ENCODE results near the gene TSHZ3.

The TSHZ3 gene

GRCh38 chr19:31285744-31286143 is 63.5 kb downstream of the TSHZ3 start:
- DNase-seq (ENCODE audit: low read depth, low spot score): no peak

GRCh38 chr19:31284621-31285020 is 64.6 kb downstream of the TSHZ3 start:
- DNase-seq (ENCODE audit: low read depth, low spot score): no peak

- DNase-seq (ENCODE audit: low read depth, low spot score): no peak
These were observed 65.5 kb downstream of the TSHZ3 start for GRCh38 chr19:31283701-31284100.

GRCh38 chr19:31282346-31282745 is 66.9 kb downstream of the TSHZ3 start:
- DNase-seq (ENCODE audit: low read depth, low spot score): no peak

GRCh38 chr19:31280287-31281006 is 68.8 kb downstream of the TSHZ3 start:
- no peak for DNase-seq (ENCODE audit: low read depth, low spot score)

- no peak for DNase-seq (ENCODE audit: low read depth, low spot score)
These were observed 69.8 kb downstream of the TSHZ3 start for GRCh38 chr19:31279436-31279765.

- no peak for DNase-seq (ENCODE audit: low read depth, low spot score)
These were observed 70.4 kb downstream of the TSHZ3 start for GRCh38 chr19:31278555-31279435.

GRCh38 chr19:31277516-31277915 is 71.7 kb downstream of the TSHZ3 start:
- no peak for DNase-seq (ENCODE audit: low read depth, low spot score)

GRCh38 chr19:31276831-31277230 is 72.4 kb downstream of the TSHZ3 start:
- no peak for DNase-seq (ENCODE audit: low read depth, low spot score)

GRCh38 chr19:31275068-31275334 is 74.2 kb downstream of the TSHZ3 start:
- DNase-seq (ENCODE audit: low read depth, low spot score): no peak

- no peak for DNase-seq (ENCODE audit: low read depth, low spot score)
These were observed 74.8 kb downstream of the TSHZ3 start for GRCh38 chr19:31274251-31275067.

GRCh38 chr19:31272583-31273106 is 76.6 kb downstream of the TSHZ3 start:
- no peak for DNase-seq (ENCODE audit: low read depth, low spot score)

- no peak for DNase-seq (ENCODE audit: low read depth, low spot score)
These were observed 77.8 kb downstream of the TSHZ3 start for GRCh38 chr19:31271306-31271911.

GRCh38 chr19:31270897-31271296 is 78.3 kb downstream of the TSHZ3 start:
- no peak for DNase-seq (ENCODE audit: low read depth, low spot score)

- DNase-seq (ENCODE audit: low read depth, low spot score): no peak
These were observed 79.7 kb downstream of the TSHZ3 start for GRCh38 chr19:31269425-31270127.

GRCh38 chr19:31268751-31269383 is 80.4 kb downstream of the TSHZ3 start:
- no peak for DNase-seq (ENCODE audit: low read depth, low spot score)

GRCh38 chr19:31266731-31267130 is 82.5 kb downstream of the TSHZ3 start:
- no peak for DNase-seq (ENCODE audit: low read depth, low spot score)

- DNase-seq (ENCODE audit: low read depth, low spot score): no peak
These were observed 83.0 kb downstream of the TSHZ3 start for GRCh38 chr19:31266196-31266595.

- no peak for DNase-seq (ENCODE audit: low read depth, low spot score)
These were observed 85.0 kb downstream of the TSHZ3 start for GRCh38 chr19:31264041-31264778.

GRCh38 chr19:31263328-31263727 is 85.9 kb downstream of the TSHZ3 start:
- no peak for DNase-seq (ENCODE audit: low read depth, low spot score)
